CD4-positive, alpha-beta T cell (primary cell): Measurements from ENCODE around the gene UNC13C. TPM values are rescaled to one million over a fixed set of nuclear protein-coding genes. Genes with fewer than 3 reads are reported as not detected.

Experiments used
- ATAC-seq: fragments of 200-7000 bp; cut with Tn5 transposase; one replicate; pipeline ENCODE4 v1.10.0; 2022; ENCODE audit warnings: mild to moderate bottlenecking; ENCODE audit not compliant: poor library complexity
- CTCF ChIA-PET: fragments of 350-600 bp; sonication (Branson Sonifier 250); formaldehyde crosslinking; loops from one replicate; lab custom pipeline; 2021; ENCODE audit warnings: antibody characterized with exemption, inconsistent platforms; lab: Charles Lee
- POLR2A ChIA-PET: fragments of 350-600 bp; sonication (Branson Sonifier 250); formaldehyde crosslinking; loops from one replicate; lab custom pipeline; 2021; ENCODE audit warnings: antibody characterized with exemption, inconsistent platforms; lab: Charles Lee
- DNase-seq, 14 experiments: peaks; one replicate each; pipeline ENCODE4 v3.0.0-alpha.2; 2013 to 2020; ENCODE audit warnings: mixed read lengths in 2 of 14
- H3K27ac ChIP-seq, 2 donors: one replicate each; pipeline versions ENCODE4 v1.5.1 to v1.7.0; 2013; ENCODE audit warnings: low read length in 2 of 2, low read depth in 1 of 2, mild to moderate bottlenecking in 1 of 2
- H3K27me3 ChIP-seq, 2 experiments: 1 replicate in 1 of 2; 2 replicates in 1 of 2; pipeline versions ENCODE4 v1.6.1 to v1.7.0; 2013; ENCODE audit warnings: low read length in 2 of 2, control low read depth in 1 of 2, mild to moderate bottlenecking in 1 of 2, moderate library complexity in 1 of 2; ENCODE audit not compliant: insufficient read depth in 2 of 2, control insufficient read depth in 1 of 2
- H3K36me3 ChIP-seq: one replicate; pipeline ENCODE4 v1.6.1; 2013; ENCODE audit warnings: low read length, control low read depth; ENCODE audit not compliant: insufficient read depth
- H3K4me1 ChIP-seq: one replicate; pipeline ENCODE4 v1.6.1; 2013; ENCODE audit warnings: low read length, control low read depth; ENCODE audit not compliant: insufficient read depth
- H3K4me3 ChIP-seq: one replicate; pipeline ENCODE4 v1.5.1; 2013; ENCODE audit warnings: mild to moderate bottlenecking, low read length, moderate library complexity
- H3K9me3 ChIP-seq, 2 experiments: 1 replicate in 1 of 2; 2 replicates in 1 of 2; pipeline versions ENCODE4 v1.6.1 to v1.7.0; 2013; ENCODE audit warnings: low read length in 2 of 2, mild to moderate bottlenecking in 2 of 2, control low read depth in 1 of 2, moderate library complexity in 1 of 2; ENCODE audit not compliant: control insufficient read depth in 1 of 2, insufficient read depth in 1 of 2
- H3K27ac Mint-ChIP-seq: one replicate; pipeline ENCODE4 v1.8.0; 2020; ENCODE audit warnings: mixed read lengths
- H3K27me3 Mint-ChIP-seq: one replicate; pipeline ENCODE4 v1.8.0; 2021; ENCODE audit warnings: mixed read lengths
- H3K36me3 Mint-ChIP-seq: one replicate; pipeline ENCODE4 v1.8.0; 2021; ENCODE audit warnings: low read depth, mixed read lengths
- H3K4me1 Mint-ChIP-seq: one replicate; pipeline ENCODE4 v1.8.0; 2021; ENCODE audit warnings: low read depth, mixed read lengths
- H3K4me3 Mint-ChIP-seq: one replicate; pipeline ENCODE4 v1.8.0; 2020; ENCODE audit warnings: mild to moderate bottlenecking, mixed read lengths
- H3K9me3 Mint-ChIP-seq: one replicate; pipeline ENCODE4 v1.8.0; 2020; ENCODE audit warnings: mixed read lengths
- intact Hi-C, 2 experiments: fragments of 100-400 bp; cut with DNase I in 1 of 2; cut with micrococcal nuclease in 1 of 2; formaldehyde crosslinking; loops; one replicate each; pipeline versions ENCODE4 v1.15.1 to v1.9.0; 2023 to 2025; cut with DNase I, micrococcal nuclease
- total RNA-seq, 174 experiments: library from RNA in 2 of 174; stranded (reverse) in 2 of 174; gene quantifications; one replicate each; pipeline ENCODE4 v1.2.3 and lab custom pipeline; 2021 to 2026
- TF ChIP-seq, protein P1 (sequence below): fragments of 200-600 bp; IDR thresholded peaks from one replicate; pipeline ENCODE4 v1.8.0; 2022; ENCODE audit warnings: antibody characterized with exemption, mild to moderate bottlenecking

Gene UNC13C
- total RNA-seq, 2 experiments from 2014 or later: not detected

DNA sequence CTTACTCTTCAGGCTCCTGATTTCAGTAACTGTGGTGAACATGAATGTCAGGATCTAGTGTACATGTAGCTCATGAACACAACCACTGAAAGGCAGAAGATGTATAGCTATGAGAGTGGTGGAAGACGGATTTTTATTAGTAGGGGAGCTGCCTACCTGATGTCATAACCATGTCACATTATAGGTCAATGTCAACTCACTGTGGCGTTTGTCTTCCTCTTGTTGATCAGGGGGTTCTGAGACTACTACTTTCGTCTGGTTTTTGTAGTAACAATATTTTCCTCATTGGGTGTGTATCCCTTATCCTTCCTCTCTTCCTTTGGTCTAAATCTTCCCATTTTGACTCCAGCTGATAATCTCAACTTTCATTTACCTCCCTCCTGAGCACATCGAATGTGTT is 7.3 kb downstream of the UNC13C start:
- ATAC-seq: no peak
- Histone ChIP-seq H3K27me3 (no peaks in the 10 kb centered on the region), H3K4me1 (no peaks in the 10 kb centered on the region), H3K9me3 (no peaks in the 10 kb centered on the region), H3K36me3 (no peaks in the 10 kb centered on the region), H3K4me3 (no peak overlapping the region), H3K27ac (no peak overlapping the region)
- ChIA-PET CTCF (no interaction called here), POLR2A (no interaction called here)
- Mint-ChIP-seq H3K4me3 (no peak overlapping the region), H3K27ac (no peak overlapping the region), H3K27me3 (peaks cover 4% of the 10 kb centered on the region), H3K9me3 (peaks cover 2% of the 10 kb centered on the region), H3K36me3 (no peaks in the 10 kb centered on the region), H3K4me1 (no peaks in the 10 kb centered on the region)
- TF ChIP-seq, protein P1, sequence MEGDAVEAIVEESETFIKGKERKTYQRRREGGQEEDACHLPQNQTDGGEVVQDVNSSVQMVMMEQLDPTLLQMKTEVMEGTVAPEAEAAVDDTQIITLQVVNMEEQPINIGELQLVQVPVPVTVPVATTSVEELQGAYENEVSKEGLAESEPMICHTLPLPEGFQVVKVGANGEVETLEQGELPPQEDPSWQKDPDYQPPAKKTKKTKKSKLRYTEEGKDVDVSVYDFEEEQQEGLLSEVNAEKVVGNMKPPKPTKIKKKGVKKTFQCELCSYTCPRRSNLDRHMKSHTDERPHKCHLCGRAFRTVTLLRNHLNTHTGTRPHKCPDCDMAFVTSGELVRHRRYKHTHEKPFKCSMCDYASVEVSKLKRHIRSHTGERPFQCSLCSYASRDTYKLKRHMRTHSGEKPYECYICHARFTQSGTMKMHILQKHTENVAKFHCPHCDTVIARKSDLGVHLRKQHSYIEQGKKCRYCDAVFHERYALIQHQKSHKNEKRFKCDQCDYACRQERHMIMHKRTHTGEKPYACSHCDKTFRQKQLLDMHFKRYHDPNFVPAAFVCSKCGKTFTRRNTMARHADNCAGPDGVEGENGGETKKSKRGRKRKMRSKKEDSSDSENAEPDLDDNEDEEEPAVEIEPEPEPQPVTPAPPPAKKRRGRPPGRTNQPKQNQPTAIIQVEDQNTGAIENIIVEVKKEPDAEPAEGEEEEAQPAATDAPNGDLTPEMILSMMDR: no peak
- DNase-seq: no peak
- intact Hi-C loops: no loop called here

DNA sequence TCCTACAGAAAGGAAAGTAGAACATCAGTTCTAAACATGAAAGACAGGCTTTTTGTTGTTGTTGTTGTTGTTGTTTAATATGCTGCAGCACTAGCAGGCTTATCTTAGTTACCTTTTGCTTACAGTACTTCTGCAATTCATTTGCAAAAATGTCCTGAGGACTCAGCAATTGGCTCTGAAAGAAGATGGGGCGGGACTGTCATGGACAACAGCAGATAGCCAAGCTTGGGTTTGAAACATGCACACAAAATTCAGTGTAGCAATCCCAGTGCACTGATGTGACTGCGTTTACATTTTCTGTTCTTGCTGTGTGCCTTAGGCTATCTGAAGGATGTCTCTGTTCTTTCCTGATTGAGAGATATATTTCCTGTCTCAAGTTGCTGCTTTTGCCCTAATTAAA is 9.2 kb downstream of the UNC13C start:
- ChIA-PET CTCF (no interaction called here), POLR2A (no interaction called here)
- Histone ChIP-seq H3K27me3 (no peaks in the 10 kb centered on the region), H3K27ac (no peak overlapping the region), H3K36me3 (no peaks in the 10 kb centered on the region), H3K9me3 (no peaks in the 10 kb centered on the region), H3K4me1 (no peaks in the 10 kb centered on the region), H3K4me3 (no peak overlapping the region)
- no peak for DNase-seq
- TF ChIP-seq, protein P1: no peak
- intact Hi-C loops: no loop called here
- ATAC-seq: no peak
- Mint-ChIP-seq H3K9me3 (peaks cover 2% of the 10 kb centered on the region), H3K27me3 (peaks cover 4% of the 10 kb centered on the region), H3K36me3 (no peaks in the 10 kb centered on the region), H3K4me3 (no peak overlapping the region), H3K4me1 (no peaks in the 10 kb centered on the region), H3K27ac (no peak overlapping the region)

DNA sequence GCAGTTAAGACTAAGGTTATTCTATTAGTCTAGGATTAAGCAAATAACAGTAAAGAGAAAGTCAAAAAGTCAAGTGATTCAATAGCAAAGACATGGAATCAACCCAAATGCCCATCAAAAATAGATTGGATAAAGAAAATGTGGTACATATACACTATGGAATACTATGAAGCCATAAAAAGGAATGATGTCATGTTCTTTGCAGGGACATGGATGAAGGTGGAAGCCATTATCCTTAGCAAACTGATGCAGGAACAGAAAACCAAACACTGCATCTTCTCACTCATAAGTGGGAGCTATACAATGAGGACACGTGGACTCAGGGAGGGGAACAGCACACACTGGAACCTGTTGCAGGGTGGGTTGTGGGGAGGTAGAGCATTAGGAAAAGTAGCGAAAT is 29.0 kb downstream of the UNC13C start:
- ChIA-PET POLR2A (no interaction called here), CTCF (no interaction called here)
- no peak overlapping the region for H3K27ac ChIP-seq
- intact Hi-C loops: no loop called here
- H3K4me1 ChIP-seq: no peaks in the 10 kb centered on the region
- no peaks in the 10 kb centered on the region for H3K36me3 Mint-ChIP-seq
- H3K36me3 ChIP-seq: no peaks in the 10 kb centered on the region
- no peak overlapping the region for H3K27ac Mint-ChIP-seq
- H3K27me3 ChIP-seq: no peaks in the 10 kb centered on the region
- H3K9me3 Mint-ChIP-seq: peaks cover 2% of the 10 kb centered on the region
- peaks cover 0 to 4% of the 10 kb centered on the region in 2 experiments for H3K9me3 ChIP-seq
- no peak for DNase-seq
- H3K27me3 Mint-ChIP-seq: no peaks in the 10 kb centered on the region
- H3K4me3 Mint-ChIP-seq: no peak overlapping the region
- H3K4me1 Mint-ChIP-seq: no peaks in the 10 kb centered on the region
- ATAC-seq: no peak
- H3K4me3 ChIP-seq: no peak overlapping the region
- TF ChIP-seq, protein P1: no peak
